H9 (cell line): ENCODE results near the gene DOCK7. TPM values are rescaled to one million over a fixed set of nuclear protein-coding genes. Genes with fewer than 3 reads are reported as not detected.

Source experiments
- DNase-seq: peaks from one replicate; pipeline ENCODE4 v3.0.0-alpha.2; 2017
- H2AFZ ChIP-seq: one replicate; pipeline ENCODE4 v1.6.1; 2013; ENCODE audit warnings: mild to moderate bottlenecking, low read length, control low read depth, moderate library complexity
- H2AK5ac ChIP-seq: 2 replicates; pipeline ENCODE4 v1.6.1; 2013; ENCODE audit warnings: low read length, control low read depth, mixed read lengths; ENCODE audit not compliant: insufficient read length
- H2BK120ac ChIP-seq: one replicate; pipeline ENCODE4 v1.6.1; 2013; ENCODE audit warnings: low read depth, mild to moderate bottlenecking, low read length, control low read depth, inconsistent platforms; ENCODE audit not compliant: poor library complexity, severe bottlenecking
- H2BK12ac ChIP-seq: 2 replicates; pipeline ENCODE4 v1.6.1; 2013; ENCODE audit warnings: low read length, control low read depth, mixed read lengths, low read depth; ENCODE audit not compliant: insufficient read length
- H2BK15ac ChIP-seq: 2 replicates; pipeline ENCODE4 v1.6.1; 2013; ENCODE audit warnings: low read depth, low read length, control low read depth
- H2BK20ac ChIP-seq: one replicate; pipeline ENCODE4 v1.6.1; 2013; ENCODE audit warnings: low read depth, mild to moderate bottlenecking, low read length, control low read depth, inconsistent platforms; ENCODE audit not compliant: poor library complexity, severe bottlenecking
- H2BK5ac ChIP-seq: 2 replicates; pipeline ENCODE4 v1.6.1; 2013; ENCODE audit warnings: low read length, control low read depth, mixed read lengths; ENCODE audit not compliant: insufficient read length
- H3K14ac ChIP-seq: 2 replicates; pipeline ENCODE4 v1.6.1; 2013; ENCODE audit warnings: low read length, control low read depth; ENCODE audit not compliant: insufficient read depth
- H3K18ac ChIP-seq: 2 replicates; pipeline ENCODE4 v1.6.1; 2013; ENCODE audit warnings: low read depth, mild to moderate bottlenecking, mixed read lengths, low read length, control low read depth; ENCODE audit not compliant: insufficient read length
- H3K23ac ChIP-seq: 2 replicates; pipeline ENCODE4 v1.6.1; 2013; ENCODE audit warnings: low read length, control low read depth, mixed read lengths, low read depth; ENCODE audit not compliant: insufficient read length
- H3K23me2 ChIP-seq: 2 replicates; pipeline ENCODE4 v1.6.1; 2013; ENCODE audit warnings: low read depth, mild to moderate bottlenecking, mixed read lengths, low read length, control low read depth; ENCODE audit not compliant: insufficient read length, poor library complexity, severe bottlenecking
- H3K27ac ChIP-seq: 2 replicates; pipeline ENCODE4 v1.5.1; 2013; ENCODE audit warnings: low read length, control low read depth, mixed read lengths, low read depth; ENCODE audit not compliant: insufficient read length
- H3K27me3 ChIP-seq: 2 replicates; pipeline ENCODE4 v1.6.1; 2013; ENCODE audit warnings: low read length, control low read depth, inconsistent platforms; ENCODE audit not compliant: insufficient read depth
- H3K4ac ChIP-seq: 2 replicates; pipeline ENCODE4 v1.6.1; 2013; ENCODE audit warnings: low read depth, mild to moderate bottlenecking, control low read depth, inconsistent platforms, low read length, moderate library complexity
- H3K4me1 ChIP-seq: 2 replicates; pipeline ENCODE4 v1.6.1; 2013; ENCODE audit warnings: low read length, control low read depth, inconsistent platforms; ENCODE audit not compliant: insufficient read depth
- H3K4me2 ChIP-seq: 2 replicates; pipeline ENCODE4 v1.6.1; 2013; ENCODE audit warnings: low read length, control low read depth, mixed read lengths; ENCODE audit not compliant: insufficient read length, insufficient read depth
- H3K56ac ChIP-seq: 2 replicates; pipeline ENCODE4 v1.6.1; 2013; ENCODE audit warnings: low read depth, mild to moderate bottlenecking, mixed read lengths, low read length, control low read depth; ENCODE audit not compliant: insufficient read length
- H3K79me1 ChIP-seq: 2 replicates; pipeline ENCODE4 v1.6.1; 2013; ENCODE audit warnings: low read depth, mild to moderate bottlenecking, moderate library complexity, low read length, control low read depth, inconsistent platforms; ENCODE audit not compliant: insufficient read depth, poor library complexity, severe bottlenecking
- H3K79me2 ChIP-seq: 2 replicates; pipeline ENCODE4 v1.6.1; 2013; ENCODE audit warnings: low read length, control low read depth, inconsistent platforms; ENCODE audit not compliant: insufficient read depth
- H3K9ac ChIP-seq: 2 replicates; pipeline ENCODE4 v1.6.1; 2013; ENCODE audit warnings: low read length, control low read depth, mixed read lengths; ENCODE audit not compliant: insufficient read length; ENCODE audit errors: extremely low read depth
- H3K9me3 ChIP-seq: one replicate; pipeline ENCODE4 v1.6.1; 2013; ENCODE audit warnings: low read depth, low read length, inconsistent platforms; ENCODE audit not compliant: control insufficient read depth
- H3T11ph ChIP-seq: one replicate; pipeline ENCODE4 v1.6.1; 2013; ENCODE audit warnings: mild to moderate bottlenecking, low read length, control low read depth, inconsistent platforms
- H4K20me1 ChIP-seq: one replicate; pipeline ENCODE4 v1.6.1; 2013; ENCODE audit not compliant: control insufficient read depth, insufficient read length, insufficient read depth
- H4K5ac ChIP-seq: 2 replicates; pipeline ENCODE4 v1.6.1; 2013; ENCODE audit warnings: low read depth, mild to moderate bottlenecking, mixed read lengths, low read length, control low read depth; ENCODE audit not compliant: insufficient read length
- H4K8ac ChIP-seq: replicated peaks from 2 replicates; pipeline ENCODE4 v1.6.1; 2013; ENCODE audit warnings: low read length, control low read depth, mixed read lengths, low read depth; ENCODE audit not compliant: insufficient read length
- H4K91ac ChIP-seq: 2 replicates; pipeline ENCODE4 v1.6.1; 2013; ENCODE audit warnings: low read depth, mild to moderate bottlenecking, moderate library complexity, mixed read lengths, low read length, control low read depth; ENCODE audit not compliant: insufficient read length
- H3K27ac Mint-ChIP-seq, 3 experiments: 2 replicates in 2 of 3; 3 replicates in 1 of 3; pipeline ENCODE4 v1.8.0; 2020 to 2021; ENCODE audit warnings: mixed read lengths in 3 of 3, mild to moderate bottlenecking in 1 of 3, moderate library complexity in 1 of 3
- H3K27me3 Mint-ChIP-seq: 2 replicates; pipeline ENCODE4 v1.8.0; 2021; ENCODE audit warnings: low read depth, mild to moderate bottlenecking, moderate library complexity, mixed read lengths
- H3K36me3 Mint-ChIP-seq, 3 experiments: 2 replicates in 2 of 3; 3 replicates in 1 of 3; pipeline ENCODE4 v1.8.0; 2020 to 2021; ENCODE audit warnings: low read depth in 3 of 3, mixed read lengths in 3 of 3; ENCODE audit not compliant: insufficient read depth in 1 of 3
- H3K4me1 Mint-ChIP-seq, 2 experiments: 2 replicates each; pipeline ENCODE4 v1.8.0; 2020; ENCODE audit warnings: mixed read lengths in 2 of 2
- H3K4me3 Mint-ChIP-seq, 2 experiments: 2 replicates in 1 of 2; 3 replicates in 1 of 2; pipeline ENCODE4 v1.8.0; 2020 to 2021; ENCODE audit warnings: mild to moderate bottlenecking in 2 of 2, mixed read lengths in 2 of 2, moderate library complexity in 1 of 2
- H3K9me3 Mint-ChIP-seq, 2 experiments: 2 replicates in 1 of 2; 3 replicates in 1 of 2; pipeline ENCODE4 v1.8.0; 2020; ENCODE audit warnings: mild to moderate bottlenecking in 2 of 2, mixed read lengths in 2 of 2, moderate library complexity in 1 of 2
- CTCF ChIP-seq: fragments of 200-600 bp; sonication (generic); conservative IDR thresholded peaks from 3 replicates; pipeline ENCODE4 v1.8.0; 2021; ENCODE audit warnings: antibody characterized with exemption, mild to moderate bottlenecking
- WGBS: extraction: QIAGEN DNeasy Blood & Tissue Kit; methylation state at CpG from one replicate; pipeline ENCODE4 v1.1.7; 2013; ENCODE audit warnings: missing lambda C conversion rate, low lambda C conversion rate, mixed read lengths; ENCODE audit not compliant: insufficient read length; ENCODE audit errors: extremely low coverage; 5-methylcytosine and 5-hydroxymethylcytosine counted together
- total RNA-seq: library from RNA; stranded (reverse); gene quantifications from 2 replicates; pipeline ENCODE4 v1.2.1, GENCODE V29; 2021

The DOCK7 gene
- total RNA-seq, 1 experiment from 2014 or later = 36.8 TPM

- Histone ChIP-seq H2AFZ (no peak overlapping the region), H3K4me2 (peak overlapping the region; percentile 98), H3T11ph (no peak overlapping the region), H3K79me2 (peaks cover 24% of the 10 kb centered on the region), H3K27ac (peak overlapping the region; percentile 96), H3K4ac (no peak overlapping the region), H3K27me3 (no peaks in the 10 kb centered on the region), H4K91ac (peak overlapping the region; percentile 5), H2BK120ac (no peak overlapping the region), H4K8ac (no peak overlapping the region), H2AK5ac (no peak overlapping the region), H2BK5ac (no peak overlapping the region), H3K23me2 (peaks cover 16% of the 10 kb centered on the region), H2BK20ac (no peak overlapping the region), H3K79me1 (no peaks in the 10 kb centered on the region), H3K18ac (peak overlapping the region; percentile 94), H3K14ac (peak overlapping the region; percentile 96), H4K20me1 (no peaks in the 10 kb centered on the region), H3K23ac (no peak overlapping the region), H3K9me3 (no peaks in the 10 kb centered on the region), H3K9ac (peak overlapping the region; percentile 95), H3K56ac (no peak overlapping the region), H2BK15ac (no peak overlapping the region), H3K4me1 (no peaks in the 10 kb centered on the region), H2BK12ac (no peak overlapping the region), H4K5ac (no peak overlapping the region)
- H3K4me3 Mint-ChIP-seq = peak overlapping the region; percentile 85 to 88
- no peaks in the 10 kb centered on the region for H3K9me3 Mint-ChIP-seq
- peaks cover 10 to 26% (median 21%) of the 10 kb centered on the region in 3 experiments for H3K36me3 Mint-ChIP-seq
- whole genome bisulfite sequencing = no CpG with 5 or more reads among the region's 68 CpGs
- DNase-seq = no peak
- no peak overlapping the region; a peak in 1 of 7 replicates for H3K27ac Mint-ChIP-seq
- no peak for TF ChIP-seq CTCF
- peaks cover under 1% of the 10 kb centered on the region; the same call in 1 of the 2 replicates for H3K27me3 Mint-ChIP-seq
- H3K4me1 Mint-ChIP-seq = peaks cover 15 to 18% of the 10 kb centered on the region in 2 experiments
These were observed 250.8 kb downstream of the DOCK7 start for GRCh38 chr1:62437273-62437940.
